IPS-NIHi11 (cell line): Measurements from ENCODE around the gene ALOX5.

ENCODE experiments used
- DNase-seq: peaks from one replicate; pipeline ENCODE4 v3.0.0; 2012; ENCODE audit warnings: mixed read lengths, low spot score

ALOX5 gene

GRCh38 chr10:45424668-45425404 is 50.8 kb downstream of the ALOX5 start:
- no peak for DNase-seq

GRCh38 chr10:45425621-45426563 is 51.9 kb downstream of the ALOX5 start:
- no peak for DNase-seq

- DNase-seq = no peak
Measured at GRCh38 chr10:45427262-45427969, 53.4 kb downstream of the ALOX5 start.

- no peak for DNase-seq
Measured at GRCh38 chr10:45427970-45428366, 54.0 kb downstream of the ALOX5 start.

- DNase-seq = no peak
Measured at GRCh38 chr10:45428611-45429510, 54.8 kb downstream of the ALOX5 start.

- DNase-seq = no peak
Measured at GRCh38 chr10:45429790-45430189, 55.8 kb downstream of the ALOX5 start.

- DNase-seq = no peak
Measured at GRCh38 chr10:45432113-45432512, 58.1 kb downstream of the ALOX5 start.

GRCh38 chr10:45432700-45433472 is 58.9 kb downstream of the ALOX5 start:
- no peak for DNase-seq

- no peak for DNase-seq
Measured at GRCh38 chr10:45433716-45434469, 59.9 kb downstream of the ALOX5 start.

GRCh38 chr10:45437587-45438465 is 63.8 kb downstream of the ALOX5 start:
- DNase-seq = no peak

- no peak for DNase-seq
Measured at GRCh38 chr10:45438466-45439090, 64.6 kb downstream of the ALOX5 start.

- no peak for DNase-seq
Measured at GRCh38 chr10:45439365-45439764, 65.3 kb downstream of the ALOX5 start.

GRCh38 chr10:45439873-45440272 is 65.9 kb downstream of the ALOX5 start:
- DNase-seq = no peak

GRCh38 chr10:45440511-45441062 is 66.6 kb downstream of the ALOX5 start:
- no peak for DNase-seq

GRCh38 chr10:45441239-45442190 is 67.5 kb downstream of the ALOX5 start:
- no peak for DNase-seq

- DNase-seq = no peak
Measured at GRCh38 chr10:45442251-45442650, 68.2 kb downstream of the ALOX5 start.

- peak; percentile 75 for DNase-seq
Measured at GRCh38 chr10:45442662-45443061, 68.6 kb downstream of the ALOX5 start.
